GM18505 (cell line): ENCODE measurements around the gene KDM5C.
"Not testable (repeated sequence)": the region's sequence is repeated elsewhere in the genome, so short reads cannot be mapped to it uniquely, and the experiment has no call there.

Experiments used
- ATAC-seq: cut with Tn5 transposase; IDR thresholded peaks from one replicate; pipeline ENCODE4 v1.9.1; 2021; ENCODE audit not compliant: unreplicated experiment
- POLR2A ChIP-seq: IDR thresholded peaks from 4 replicates; pipeline ENCODE4 v1.6.1; 2011; ENCODE audit warnings: borderline replicate concordance; ENCODE audit not compliant: insufficient read depth, insufficient read length; ENCODE audit errors: extremely low read depth

Gene KDM5C

DNA sequence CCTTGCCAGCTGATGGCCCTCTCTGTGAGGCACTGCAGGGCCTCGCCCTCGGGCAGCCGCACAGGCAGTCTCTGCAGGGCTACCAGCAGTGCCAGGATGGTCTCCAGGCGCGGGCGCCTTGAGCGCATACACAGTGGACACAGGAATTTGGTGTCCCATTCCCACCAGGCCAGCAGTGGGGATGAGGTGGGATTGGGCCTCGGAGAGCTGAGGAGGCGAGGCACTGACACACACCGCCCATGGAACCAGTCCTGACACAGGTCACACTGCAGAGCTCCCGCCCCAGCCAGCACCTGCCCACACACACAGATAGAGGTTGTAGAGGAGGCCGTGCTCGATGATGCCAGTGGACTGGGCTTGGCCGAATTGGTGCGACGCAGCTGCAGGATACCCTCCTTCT lies 30.7 kb downstream of the KDM5C start:
- TF ChIP-seq POLR2A, result no peak
- ATAC-seq, result no peak

DNA sequence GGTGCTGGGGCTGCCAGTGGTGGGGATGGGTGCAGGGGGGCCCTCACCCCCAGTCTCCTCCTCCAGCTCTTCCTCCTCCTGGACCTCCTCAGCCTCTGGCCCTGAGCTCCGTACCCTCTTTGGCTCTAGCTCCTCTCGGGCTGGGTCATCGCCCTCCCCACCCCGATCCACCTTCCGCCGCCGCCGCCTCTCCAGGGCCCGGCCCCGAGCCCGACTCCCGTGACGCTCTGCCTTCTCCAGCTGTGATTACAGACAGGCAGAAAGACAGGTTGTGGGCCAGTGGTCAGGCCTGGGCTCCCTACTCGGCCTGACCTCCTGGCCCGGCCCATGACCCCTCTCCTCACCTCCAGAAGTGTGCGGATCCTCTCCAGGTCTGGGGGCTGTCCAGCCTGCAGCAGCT lies 31.9 kb downstream of the KDM5C start:
- ATAC-seq, result no peak
- no peak for TF ChIP-seq POLR2A

GRCh38 chrX:53190363-53190960 lies 34.5 kb downstream of the KDM5C start:
- TF ChIP-seq POLR2A, result peak; percentile 30
- ATAC-seq, result no peak

GRCh38 chrX:53188763-53189162 lies 36.2 kb downstream of the KDM5C start:
- TF ChIP-seq POLR2A, result no peak
- ATAC-seq, result peak; percentile 79

DNA sequence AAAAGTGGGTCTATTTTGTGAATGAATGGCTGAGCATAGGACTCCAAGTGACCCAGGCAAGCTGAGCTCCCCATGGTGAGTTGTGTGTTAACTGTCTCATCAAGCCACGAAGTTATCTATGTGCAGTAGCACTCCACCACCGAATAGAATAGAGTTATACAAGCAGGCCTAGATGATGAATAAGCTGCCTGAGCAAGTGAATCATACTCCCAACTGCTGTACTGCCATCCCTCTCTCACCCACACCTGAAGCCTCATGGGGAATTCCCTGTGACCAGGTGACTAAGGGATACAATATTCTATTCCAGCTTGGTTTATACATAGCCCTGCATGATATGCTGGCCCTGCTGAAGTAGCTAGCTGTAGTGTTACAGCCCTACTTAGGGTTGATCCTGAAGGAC lies 38.7 kb downstream of the KDM5C start:
- no peak for TF ChIP-seq POLR2A
- ATAC-seq, result no peak

DNA sequence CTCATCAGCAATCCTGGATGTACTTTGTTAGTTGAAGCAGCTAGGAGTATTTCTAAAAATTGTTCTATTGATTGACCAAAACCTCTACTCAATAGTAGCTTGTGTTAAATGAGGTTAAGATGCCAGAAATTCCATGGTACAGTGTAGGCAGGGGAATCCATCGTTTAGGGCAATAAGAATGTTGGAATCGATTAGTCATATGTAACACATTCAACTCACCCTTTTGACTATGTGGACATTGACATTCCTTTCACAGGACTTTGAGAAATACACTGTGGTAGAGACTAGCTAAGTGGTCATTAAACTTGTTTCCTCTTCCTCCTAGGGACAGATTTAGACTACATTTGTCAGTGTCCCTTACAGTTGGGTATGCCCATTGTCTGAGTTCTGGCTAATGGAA lies 40.2 kb downstream of the KDM5C start:
- no peak for ATAC-seq

DNA sequence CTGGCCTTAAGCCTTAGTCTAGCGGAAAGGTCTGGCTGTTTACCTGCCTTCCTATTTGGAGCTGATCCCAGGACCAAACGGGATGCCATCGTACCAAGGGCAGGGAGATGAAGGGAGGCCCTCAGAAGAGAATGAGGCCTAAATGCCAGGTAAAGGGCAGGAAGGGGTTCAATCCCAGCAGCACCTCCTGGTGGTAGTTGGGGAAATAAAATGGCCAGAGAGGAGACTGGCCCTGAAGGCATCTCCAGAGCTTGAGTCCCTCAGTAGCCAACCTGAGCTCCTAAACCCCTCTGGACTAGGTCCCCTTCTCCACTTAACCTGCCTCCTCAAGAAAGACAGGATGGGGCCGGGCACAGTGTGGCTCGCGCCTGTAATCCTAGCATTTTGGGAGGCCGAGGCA lies 53.7 kb downstream of the KDM5C start:
- no peak for TF ChIP-seq POLR2A
- no peak for ATAC-seq

More for the DNA sequence above, 40.2 kb downstream of the KDM5C start:
- no peak for TF ChIP-seq POLR2A

DNA sequence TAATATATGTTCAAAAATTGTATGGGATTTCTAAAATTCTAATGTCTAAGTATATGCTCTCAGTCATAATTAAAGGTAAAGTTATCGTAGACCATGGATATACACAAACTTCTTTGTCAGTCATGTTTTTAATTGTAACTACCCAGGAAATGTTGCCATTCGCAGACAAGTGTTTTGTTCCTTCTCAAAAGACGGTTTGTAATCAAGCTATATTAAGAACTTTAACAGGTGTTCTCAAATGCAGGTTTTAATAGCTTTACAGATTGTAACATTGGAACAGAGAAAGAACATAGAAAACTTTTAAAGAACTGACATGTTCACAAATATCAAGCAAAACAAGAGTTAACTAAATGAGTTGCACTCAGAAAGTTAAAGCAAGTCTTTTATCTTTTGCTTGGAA lies 58.9 kb downstream of the KDM5C start:
- no peak for ATAC-seq
- TF ChIP-seq POLR2A, result no peak

DNA sequence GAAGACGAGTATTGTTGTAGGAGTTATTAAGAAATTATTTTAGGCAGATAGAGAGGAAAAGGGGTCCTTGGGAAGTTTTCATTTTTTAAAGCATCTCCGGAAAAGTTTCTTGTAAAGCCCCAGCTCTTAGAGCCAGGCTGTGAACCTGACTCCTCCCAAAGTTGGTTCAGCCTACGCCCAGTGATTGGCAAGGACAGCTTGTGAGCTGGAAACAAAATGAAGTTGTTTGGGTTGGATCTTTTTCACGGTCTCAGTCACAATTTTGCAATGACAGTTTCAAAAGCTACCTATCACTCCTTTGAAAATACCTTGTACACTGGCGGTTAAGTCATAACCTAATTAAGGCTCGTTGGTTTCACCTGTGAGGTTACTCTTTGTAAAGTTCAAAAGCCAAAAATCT lies 60.4 kb downstream of the KDM5C start:
- not testable (repeated sequence) for ATAC-seq

DNA sequence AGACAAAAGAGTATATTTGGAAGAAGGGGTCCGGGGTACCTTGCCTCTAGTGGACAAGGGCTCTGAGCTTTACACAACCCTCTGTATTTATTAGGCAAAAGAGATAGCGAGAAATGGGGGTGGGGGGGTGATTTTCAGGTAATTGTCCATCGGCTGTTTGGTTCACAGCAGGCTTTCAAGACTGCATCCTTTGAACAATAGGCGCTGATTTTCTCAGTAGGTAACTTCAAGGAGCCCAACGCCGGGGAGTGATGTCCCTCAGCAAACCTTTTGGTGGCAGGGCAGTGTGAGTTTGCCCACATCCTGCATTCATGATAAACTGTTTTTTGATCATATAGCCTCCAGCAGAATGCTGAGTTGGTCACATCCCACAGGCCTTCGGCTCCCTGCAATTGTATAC lies 61.6 kb downstream of the KDM5C start:
- ATAC-seq, result no peak
- no peak for TF ChIP-seq POLR2A

- TF ChIP-seq POLR2A, result no peak
- no peak for ATAC-seq
Observed at GRCh38 chrX:53160297-53160983, 64.6 kb downstream of the KDM5C start.

- no peak for ATAC-seq
- no peak for TF ChIP-seq POLR2A
Observed at GRCh38 chrX:53159184-53159583, 65.8 kb downstream of the KDM5C start.

DNA sequence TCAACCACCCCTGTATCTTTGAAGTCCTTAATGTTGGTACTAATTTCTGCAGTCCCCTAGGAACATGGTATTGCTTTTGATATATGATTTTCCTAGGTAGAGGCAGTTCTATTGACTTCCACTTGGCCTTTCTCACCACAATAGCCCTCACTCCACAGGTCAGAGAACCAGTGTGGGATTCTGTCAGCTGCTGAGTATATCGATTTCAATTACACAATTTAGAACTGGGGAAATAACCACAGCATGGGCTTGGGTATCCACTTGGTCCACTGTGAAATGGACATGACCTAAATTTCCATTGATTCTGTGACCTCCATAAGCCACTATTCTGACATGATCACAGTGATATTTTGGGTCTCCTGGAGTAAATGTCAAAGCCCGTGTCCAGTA lies 68.8 kb downstream of the KDM5C start:
- TF ChIP-seq POLR2A, result no peak
- no peak for ATAC-seq

DNA sequence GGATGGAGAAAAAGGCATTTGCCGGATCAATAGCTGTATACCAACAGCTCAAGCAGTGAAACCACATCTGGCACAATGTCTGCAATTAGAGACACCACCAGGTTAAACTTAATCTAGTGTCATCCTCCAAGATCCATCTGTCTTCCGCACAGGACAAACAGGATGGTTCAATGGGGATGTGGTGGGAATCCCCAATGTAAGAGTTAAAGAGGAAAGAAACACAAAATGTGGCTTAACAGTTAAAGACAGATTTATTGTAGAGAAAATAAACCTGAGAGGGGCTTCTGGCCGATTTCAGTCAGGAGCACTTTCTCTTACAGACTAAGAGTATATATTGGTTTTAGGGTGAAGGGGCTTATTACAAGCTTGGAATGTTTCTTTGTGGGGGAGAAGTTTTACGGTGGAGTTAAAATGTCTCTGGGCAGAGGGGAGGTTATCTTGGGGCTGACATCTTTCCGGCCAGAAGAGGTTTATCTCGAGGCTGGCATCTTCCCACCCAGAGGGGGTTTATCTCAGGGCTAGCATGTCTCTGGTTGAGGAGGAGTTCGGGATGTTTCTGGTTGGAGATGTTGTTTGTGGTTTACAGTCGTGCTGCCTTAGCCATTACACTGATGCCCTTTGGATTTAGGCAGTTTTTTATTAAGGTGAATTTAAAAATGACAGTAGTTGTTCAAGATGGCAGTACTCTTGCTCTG lies 69.3 kb downstream of the KDM5C start:
- TF ChIP-seq POLR2A, result no peak
- no peak for ATAC-seq
